Natural killer cell (primary cell): Measurements from ENCODE around the gene SEPTIN8. TPM values are rescaled to one million over a fixed set of nuclear protein-coding genes. Genes with fewer than 3 reads are reported as not detected.

ENCODE experiments used
- ATAC-seq, 3 donors: fragments of 150-1000 bp in 2 of 3; fragments of 200-7000 bp in 1 of 3; cut with Tn5 transposase; 1 replicate in 1 of 3; 2 replicates in 2 of 3; pipeline ENCODE4 v1.10.0; 2021; ENCODE audit warnings: mild to moderate bottlenecking in 2 of 3, moderate library complexity in 2 of 3
- DNase-seq, 2 donors: peaks; one replicate each; pipeline versions ENCODE4 v3.0.0 to v3.0.0-alpha.2; 2013 to 2021; ENCODE audit warnings: mixed read lengths in 1 of 2
- H3K27ac ChIP-seq: one replicate; pipeline ENCODE4 v1.5.1; 2013; ENCODE audit warnings: mild to moderate bottlenecking, low read length
- H3K27me3 ChIP-seq: one replicate; pipeline ENCODE4 v1.6.1; 2013; ENCODE audit warnings: low read length; ENCODE audit not compliant: control insufficient read depth, insufficient read depth
- H3K36me3 ChIP-seq: one replicate; pipeline ENCODE4 v1.6.1; 2013; ENCODE audit warnings: low read length; ENCODE audit not compliant: control insufficient read depth, insufficient read depth
- H3K4me1 ChIP-seq: one replicate; pipeline ENCODE4 v1.6.1; 2013; ENCODE audit warnings: low read length; ENCODE audit not compliant: control insufficient read depth, insufficient read depth
- H3K4me3 ChIP-seq: one replicate; pipeline ENCODE4 v1.5.1; 2013; ENCODE audit warnings: low read length
- H3K9me3 ChIP-seq: one replicate; pipeline ENCODE4 v1.6.1; 2013; ENCODE audit warnings: low read length; ENCODE audit not compliant: control insufficient read depth, insufficient read depth
- H3K27ac Mint-ChIP-seq, 2 donors: one replicate each; pipeline ENCODE4 v1.8.0; 2022; ENCODE audit warnings: mild to moderate bottlenecking in 2 of 2, mixed read lengths in 2 of 2, moderate library complexity in 1 of 2
- H3K27me3 Mint-ChIP-seq, 2 donors: one replicate each; pipeline ENCODE4 v1.8.0; 2022; ENCODE audit warnings: low read depth in 2 of 2, mixed read lengths in 2 of 2
- H3K36me3 Mint-ChIP-seq: one replicate; pipeline ENCODE4 v1.8.0; 2022; ENCODE audit warnings: mixed read lengths
- H3K4me1 Mint-ChIP-seq, 2 donors: one replicate each; pipeline ENCODE4 v1.8.0; 2022; ENCODE audit warnings: mixed read lengths in 2 of 2
- H3K4me3 Mint-ChIP-seq: one replicate; pipeline ENCODE4 v1.8.0; 2022; ENCODE audit warnings: mild to moderate bottlenecking, moderate library complexity, mixed read lengths
- H3K9me3 Mint-ChIP-seq, 2 donors: one replicate each; pipeline ENCODE4 v1.8.0; 2022; ENCODE audit warnings: mixed read lengths in 2 of 2
- CTCF ChIP-seq: fragments of 200-600 bp; IDR thresholded peaks from one replicate; pipeline ENCODE4 v1.8.0; 2022; ENCODE audit warnings: antibody characterized with exemption
- WGBS: methylation state at CpG from one replicate; pipeline ENCODE4 v1.1.7; 2013; ENCODE audit warnings: missing lambda C conversion rate; ENCODE audit not compliant: insufficient coverage; 5-methylcytosine and 5-hydroxymethylcytosine counted together
- intact Hi-C: fragments of 100-400 bp; cut with micrococcal nuclease; formaldehyde crosslinking; loops from one replicate; pipeline ENCODE4 v1.14.2; 2022
- total RNA-seq, 4 donors: library from RNA; stranded (reverse); fragments of 120-200 nt in 1 of 4; gene quantifications; one replicate each; pipeline versions ENCODE4 v1.2.3 to v1.2.4, GENCODE V29; 2013 to 2022

Gene SEPTIN8
- total RNA-seq, 3 donors from 2014 or later (not counting 1 experiment from before 2014, with no cell fraction given) = 5.2 to 17.0 (median 9.4) TPM

- intact Hi-C loops = no loop called here
- no peak overlapping the region for H3K27ac ChIP-seq
- H3K4me3 ChIP-seq = peak overlapping the region; percentile 76
- H3K36me3 ChIP-seq = no peaks in the 10 kb centered on the region
- under 1% methylated on average over 40 of the region's 40 CpGs for WGBS
- TF ChIP-seq CTCF = no peak
- peaks cover 35 to 39% of the 10 kb centered on the region in 2 donors for H3K27me3 Mint-ChIP-seq
- H3K27me3 ChIP-seq = peaks cover 27% of the 10 kb centered on the region
- H3K4me1 ChIP-seq = peaks cover 18% of the 10 kb centered on the region
- DNase-seq = no peak
- H3K4me3 Mint-ChIP-seq = no peak overlapping the region
- H3K4me1 Mint-ChIP-seq = peaks cover 7 to 8% of the 10 kb centered on the region in 2 donors
- no peak overlapping the region for H3K27ac Mint-ChIP-seq
- H3K9me3 ChIP-seq = no peaks in the 10 kb centered on the region
- no peaks in the 10 kb centered on the region for H3K36me3 Mint-ChIP-seq
- H3K9me3 Mint-ChIP-seq = no peaks in the 10 kb centered on the region
- no peak for ATAC-seq
Observed at GRCh38 chr5:132776938-132777208, 166 bp downstream of the SEPTIN8 start.

GRCh38 chr5:132776131-132776937, 705 bp downstream of the SEPTIN8 start:
- Histone ChIP-seq H3K27me3 (peaks cover 27% of the 10 kb centered on the region), H3K9me3 (no peaks in the 10 kb centered on the region), H3K4me3 (peak overlapping the region; percentile 28), H3K4me1 (peaks cover 18% of the 10 kb centered on the region), H3K27ac (no peak overlapping the region), H3K36me3 (no peaks in the 10 kb centered on the region)
- no peak overlapping the region for H3K27ac Mint-ChIP-seq
- peak overlapping the region; percentile 65 for H3K4me3 Mint-ChIP-seq
- H3K27me3 Mint-ChIP-seq = peaks cover 30 to 33% of the 10 kb centered on the region in 2 donors
- H3K9me3 Mint-ChIP-seq = no peaks in the 10 kb centered on the region
- intact Hi-C loops = no loop called here
- H3K4me1 Mint-ChIP-seq = peaks cover 7 to 8% of the 10 kb centered on the region in 2 donors
- DNase-seq (peak in 1 of 2 donors; percentile 22), ATAC-seq (peak in 1 of 3 donors; percentile 14)
- no peaks in the 10 kb centered on the region for H3K36me3 Mint-ChIP-seq
- WGBS = 21% methylated on average over 39 of the region's 39 CpGs
- no peak for TF ChIP-seq CTCF

- Mint-ChIP-seq H3K9me3 (no peaks in the 10 kb centered on the region), H3K4me1 (peaks cover 7 to 8% of the 10 kb centered on the region in 2 donors), H3K4me3 (peak overlapping the region; percentile 65), H3K27me3 (peaks cover 24 to 25% of the 10 kb centered on the region in 2 donors), H3K36me3 (no peaks in the 10 kb centered on the region), H3K27ac (no peak overlapping the region)
- H3K4me3 ChIP-seq = no peak overlapping the region
- peaks cover 18% of the 10 kb centered on the region for H3K4me1 ChIP-seq
- H3K36me3 ChIP-seq = no peaks in the 10 kb centered on the region
- 88% methylated on average over 6 of the region's 7 CpGs for WGBS
- no peak for ATAC-seq
- no peaks in the 10 kb centered on the region for H3K9me3 ChIP-seq
- TF ChIP-seq CTCF = no peak
- no peak for DNase-seq
- intact Hi-C loops = no loop called here
- peaks cover 27% of the 10 kb centered on the region for H3K27me3 ChIP-seq
- no peak overlapping the region for H3K27ac ChIP-seq
Observed at GRCh38 chr5:132775476-132775961, 1.5 kb downstream of the SEPTIN8 start.
